ENCODE results near the gene DMWD. TPM values are rescaled to one million over a fixed set of nuclear protein-coding genes. Genes with fewer than 3 reads are reported as not detected.

Gene DMWD
- total and polyA plus RNA-seq, 2 donors (not counting 1 experiment from before 2014, with no cell fraction given) = 25.1 to 86.4 TPM

DNA sequence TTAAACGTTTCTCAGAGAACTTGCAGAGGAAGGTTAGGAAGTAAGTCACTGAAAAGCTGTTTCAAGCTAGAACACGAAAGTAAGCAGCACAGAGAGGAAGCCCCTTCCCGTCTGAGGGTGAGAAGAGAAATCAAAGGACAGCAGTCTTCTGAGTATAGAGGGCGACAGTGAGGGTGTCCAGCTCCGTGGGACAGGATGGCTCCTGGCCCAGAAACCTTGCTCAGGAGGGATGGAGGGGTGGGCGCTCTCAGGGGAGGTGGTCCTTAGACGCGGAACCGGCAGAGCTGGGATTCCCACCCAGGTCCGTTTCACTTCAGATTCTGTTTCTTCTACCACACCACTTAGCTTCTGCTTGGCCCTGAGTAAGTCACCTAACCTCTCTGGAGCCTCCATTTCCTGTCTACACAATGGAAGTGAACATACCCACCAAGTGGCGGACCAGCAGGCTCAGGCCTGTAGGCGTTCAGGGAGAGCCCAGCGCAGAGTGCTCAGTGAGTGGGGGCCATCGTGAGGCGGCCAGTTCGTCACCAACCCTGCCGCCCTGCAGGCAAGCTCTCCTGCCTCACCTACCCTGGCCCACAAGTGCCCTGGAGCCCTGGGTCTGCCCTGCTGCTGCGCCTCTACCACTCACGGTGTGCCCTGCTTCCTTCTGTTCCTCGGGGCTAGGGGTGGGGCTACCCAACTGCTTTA lies 27.9 kb upstream of the DMWD start:
- no peak for ATAC-seq (ENCODE audit: low read depth)
- TF ChIP-seq EZH2 (IDR thresholded peaks at IDR 0.05; ENCODE audit: borderline replicate concordance, insufficient read depth, low read depth, low read length, poor library complexity, severe bottlenecking) (no peak), CTCF (IDR thresholded peaks at IDR 0.05) (no peak)

GRCh38 chr19:45819769-45820168 lies 27.1 kb upstream of the DMWD start:
- Histone ChIP-seq H3K27me3 (replicated peaks in 1 of 4; ENCODE audit: control extremely low read depth in 1 of 4, control insufficient read depth in 3 of 4, insufficient read depth in 4 of 4, low read length in 3 of 4) (peaks cover 0 to 2% (median 1%) of the 10 kb centered on the region in 4 experiments), H2AFZ (ENCODE audit: insufficient read depth, low read depth, low read length, poor library complexity, severe bottlenecking) (no peak overlapping the region), H4K20me1 (ENCODE audit: control insufficient read depth, insufficient read depth, low read length, poor library complexity, severe bottlenecking) (peaks cover 14% of the 10 kb centered on the region), H3K27ac (ENCODE audit: low read length in 2 of 2) (no peak overlapping the region), H3K79me2 (ENCODE audit: control insufficient read depth, insufficient read depth, low read length) (no peaks in the 10 kb centered on the region), H3K4me3 (ENCODE audit: control extremely low read depth in 1 of 5, extremely low read depth in 1 of 5, insufficient read depth in 1 of 5, low read depth in 2 of 5, low read length in 4 of 5) (no peak overlapping the region), H3K4me1 (ENCODE audit: control insufficient read depth in 2 of 2, insufficient read depth in 2 of 2, low read length in 2 of 2) (peaks cover 16 to 20% of the 10 kb centered on the region in 2 donors), H3K9ac (ENCODE audit: low read length) (no peak overlapping the region), H3K9me3 (ENCODE audit: control extremely low read depth in 1 of 3, control insufficient read depth in 2 of 3, insufficient read depth in 1 of 3, low read length in 2 of 3) (no peaks in the 10 kb centered on the region), H3K36me3 (replicated peaks in 1 of 2; ENCODE audit: control extremely low read depth in 1 of 2, control insufficient read depth in 1 of 2, extremely low read depth in 1 of 2, insufficient read depth in 2 of 2, low read length in 1 of 2) (peaks cover 0 to 32% of the 10 kb centered on the region in 2 experiments), H3K4me2 (replicated peaks; ENCODE audit: low read depth, low read length, poor library complexity, severe bottlenecking) (no peak overlapping the region)
- CTCF ChIA-PET = interaction anchor here (0.5 to 2.0 kb wide), 4 partner anchors 27 to 66 kb away, joined by 3 to 10 read pairs (median 4); partner anchors contain the start of genes DMWD, IRF2BP1 and SIX5
- H3K27ac Mint-ChIP-seq = no peak overlapping the region
- TF ChIP-seq EZH2 (IDR thresholded peaks at IDR 0.05; ENCODE audit: borderline replicate concordance, insufficient read depth, low read depth, low read length, poor library complexity, severe bottlenecking) = no peak
- no peak for TF ChIP-seq CTCF (IDR thresholded peaks at IDR 0.05)
- no peak for ATAC-seq (ENCODE audit: low read depth)
- H3K4me1 Mint-ChIP-seq = peaks cover 11% of the 10 kb centered on the region
- H3K9me3 Mint-ChIP-seq (ENCODE audit: insufficient read depth) = no peaks in the 10 kb centered on the region
- intact Hi-C loops (cut with micrococcal nuclease) = no loop called here
- DNase-seq = no peak
- H3K27me3 Mint-ChIP-seq = no peaks in the 10 kb centered on the region
- POLR2A ChIA-PET = no interaction called here
- 95% methylated on average over 4 of the region's 6 CpGs for WGBS (ENCODE audit: insufficient coverage)
- no peak overlapping the region for H3K4me3 Mint-ChIP-seq

More for the DNA sequence above, 27.9 kb upstream of the DMWD start:
- H3K9me3 ChIP-seq (ENCODE audit: control extremely low read depth in 1 of 3, control insufficient read depth in 2 of 3, insufficient read depth in 1 of 3, low read length in 2 of 3) = no peaks in the 10 kb centered on the region
- Mint-ChIP-seq H3K4me1 (peaks cover 9% of the 10 kb centered on the region), H3K4me3 (no peak overlapping the region), H3K9me3 (ENCODE audit: insufficient read depth) (no peaks in the 10 kb centered on the region), H3K27ac (no peak overlapping the region), H3K27me3 (no peaks in the 10 kb centered on the region)
- no peaks in the 10 kb centered on the region for H3K79me2 ChIP-seq (ENCODE audit: control insufficient read depth, insufficient read depth, low read length)
- no peak overlapping the region for H2AFZ ChIP-seq (ENCODE audit: insufficient read depth, low read depth, low read length, poor library complexity, severe bottlenecking)
- intact Hi-C loops (cut with micrococcal nuclease) = no loop called here
- H3K4me3 ChIP-seq (ENCODE audit: control extremely low read depth in 1 of 5, extremely low read depth in 1 of 5, insufficient read depth in 1 of 5, low read depth in 2 of 5, low read length in 4 of 5) = no peak overlapping the region
- ChIA-PET POLR2A (no interaction called here), CTCF (interaction anchor here (0.5 to 2.0 kb wide), 3 partner anchors 47 to 66 kb away, joined by 3 to 10 read pairs (median 4); partner anchors contain the start of genes IRF2BP1 and SIX5)
- 89% methylated on average over 17 of the region's 20 CpGs for WGBS (ENCODE audit: insufficient coverage)
- peaks cover 14% of the 10 kb centered on the region for H4K20me1 ChIP-seq (ENCODE audit: control insufficient read depth, insufficient read depth, low read length, poor library complexity, severe bottlenecking)
- H3K9ac ChIP-seq (ENCODE audit: low read length) = no peak overlapping the region
- no peak overlapping the region for H3K4me2 ChIP-seq (replicated peaks; ENCODE audit: low read depth, low read length, poor library complexity, severe bottlenecking)
- no peaks in the 10 kb centered on the region for H3K27me3 ChIP-seq (replicated peaks in 1 of 4; ENCODE audit: control extremely low read depth in 1 of 4, control insufficient read depth in 3 of 4, insufficient read depth in 4 of 4, low read length in 3 of 4)
- H3K36me3 ChIP-seq (replicated peaks in 1 of 2; ENCODE audit: control extremely low read depth in 1 of 2, control insufficient read depth in 1 of 2, extremely low read depth in 1 of 2, insufficient read depth in 2 of 2, low read length in 1 of 2) = peaks cover 0 to 40% of the 10 kb centered on the region in 2 experiments
- H3K27ac ChIP-seq (ENCODE audit: low read length in 2 of 2) = no peak overlapping the region
- no peak for DNase-seq
- H3K4me1 ChIP-seq (ENCODE audit: control insufficient read depth in 2 of 2, insufficient read depth in 2 of 2, low read length in 2 of 2) = peaks cover 10 to 14% of the 10 kb centered on the region in 2 donors
